Measurements from ENCODE around the gene LCN10. TPM values are rescaled to one million over a fixed set of nuclear protein-coding genes. Genes with fewer than 3 reads are reported as not detected.
A peak's percentile ranks its signal among the peaks of the same experiment; 100 is the strongest.

The LCN10 gene
- total and polyA plus RNA-seq, 2 of the 13 experiments (the other 11 are each of a cell fraction or from before 2014, with no cell fraction given) = 0.53 to 0.61 TPM

GRCh38 chr9:136728548-136729123 is 14.1 kb downstream of the LCN10 start (continued):
- peak; percentile 14 to 85; a peak in 3 of 4 replicates for TF ChIP-seq HMGXB4 (CRISPR knock-in tag; IDR thresholded peaks at IDR 0.05; ENCODE audit: borderline replicate concordance in 1 of 2, low read depth in 1 of 2)
- no peak for TF ChIP-seq ZBTB7A (CRISPR knock-in tag; IDR thresholded peaks at IDR 0.05)
- 0 out of 2 replicates have a peak, but pooled peaks have one; percentile 24 for TF ChIP-seq ZNF256 (CRISPR knock-in tag; conservative IDR thresholded peaks at IDR 0.05)
- no peak for TF ChIP-seq RAD21 (CRISPR knock-in tag; IDR thresholded peaks at IDR 0.05)
- no peak for TF ChIP-seq MLXIP (CRISPR knock-in tag; IDR thresholded peaks at IDR 0.05; ENCODE audit: borderline replicate concordance)
- TF ChIP-seq SMAD9 (CRISPR knock-in tag; IDR thresholded peaks at IDR 0.05) = no peak
- no peak for TF ChIP-seq ZZZ3 (CRISPR knock-in tag; IDR thresholded peaks at IDR 0.05; ENCODE audit: borderline replicate concordance)
- no peak for TF ChIP-seq ZNF710 (CRISPR knock-in tag; IDR thresholded peaks at IDR 0.05; ENCODE audit: borderline replicate concordance)
- no peak for TF ChIP-seq HOXD1 (CRISPR knock-in tag; IDR thresholded peaks at IDR 0.05)
- TF ChIP-seq ZNF484 (CRISPR knock-in tag; IDR thresholded peaks at IDR 0.05; ENCODE audit: borderline replicate concordance, low read depth) = 0 out of 2 replicates have a peak, but pooled peaks have one; percentile 33
- TF ChIP-seq SIX1 (CRISPR knock-in tag; IDR thresholded peaks at IDR 0.05; ENCODE audit: borderline replicate concordance) = no peak
- no peak for TF ChIP-seq LCORL (IDR thresholded peaks at IDR 0.05)
- TF ChIP-seq LCORL (CRISPR knock-in tag; IDR thresholded peaks at IDR 0.05) = peak; percentile 50
- no peak for TF ChIP-seq ATF4 (CRISPR knock-in tag; IDR thresholded peaks at IDR 0.05)
- TF ChIP-seq BRD4 (CRISPR knock-in tag; IDR thresholded peaks at IDR 0.05) = peak; percentile 76; the same call in 1 of the 2 replicates
- no peak for TF ChIP-seq JARID2 (CRISPR knock-in tag; IDR thresholded peaks at IDR 0.05; ENCODE audit: insufficient replicate concordance)
- 0 out of 2 replicates have a peak, but pooled peaks have one; percentile 14 for TF ChIP-seq ZNF782 (CRISPR knock-in tag; IDR thresholded peaks at IDR 0.05; ENCODE audit: borderline replicate concordance)
- TF ChIP-seq ZNF784 (CRISPR knock-in tag; IDR thresholded peaks at IDR 0.05; ENCODE audit: borderline replicate concordance) = no peak
- TF ChIP-seq ZNF468 (CRISPR knock-in tag; IDR thresholded peaks at IDR 0.05) = peak; percentile 64; the same call in 1 of the 2 replicates
- no peak for TF ChIP-seq RXRA (CRISPR knock-in tag; IDR thresholded peaks at IDR 0.05)
- TF ChIP-seq KDM2A (CRISPR knock-in tag; IDR thresholded peaks at IDR 0.05; ENCODE audit: borderline replicate concordance, low read depth) = peak; percentile 21; the same call in 1 of the 2 replicates
